SK-N-MC (cell line): ENCODE measurements around the gene MACROD2.

Experiments used
- EZH2 ChIP-seq: fragments of 200-600 bp; sonication (generic); IDR thresholded peaks from one replicate; pipeline ENCODE4 v1.6.1; 2017; ENCODE audit warnings: antibody characterized with exemption
- FOXP2 ChIP-seq: optimal IDR thresholded peaks from 2 replicates; pipeline ENCODE3; 2011; ENCODE audit warnings: mild to moderate bottlenecking, moderate library complexity; ENCODE audit not compliant: insufficient read depth; ENCODE audit errors: extremely low read length, control extremely low read depth
- POLR2AphosphoS5 ChIP-seq: IDR thresholded peaks from 2 replicates; pipeline ENCODE4 v1.6.1; 2012; ENCODE audit warnings: mild to moderate bottlenecking, low read depth, low read length, borderline replicate concordance

- no peak for TF ChIP-seq POLR2AphosphoS5
- TF ChIP-seq EZH2, result no peak
- TF ChIP-seq FOXP2, result no peak
Measured at GRCh38 chr20:14198416-14198815, 203.1 kb downstream of the MACROD2 start.
